HG03565 (cell line): ENCODE results near the gene OR2T34.
"Not testable (repeated sequence)": the region's sequence is repeated elsewhere in the genome, so short reads cannot be mapped to it uniquely, and the experiment has no call there.

Experiments
- ATAC-seq: cut with Tn5 transposase; IDR thresholded peaks from one replicate; pipeline ENCODE4 v1.9.1; 2021; ENCODE audit warnings: mild to moderate bottlenecking, moderate library complexity; ENCODE audit not compliant: unreplicated experiment

OR2T34 gene, protein sequence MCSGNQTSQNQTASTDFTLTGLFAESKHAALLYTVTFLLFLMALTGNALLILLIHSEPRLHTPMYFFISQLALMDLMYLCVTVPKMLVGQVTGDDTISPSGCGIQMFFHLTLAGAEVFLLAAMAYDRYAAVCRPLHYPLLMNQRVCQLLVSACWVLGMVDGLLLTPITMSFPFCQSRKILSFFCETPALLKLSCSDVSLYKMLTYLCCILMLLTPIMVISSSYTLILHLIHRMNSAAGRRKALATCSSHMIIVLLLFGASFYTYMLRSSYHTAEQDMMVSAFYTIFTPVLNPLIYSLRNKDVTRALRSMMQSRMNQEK

DNA sequence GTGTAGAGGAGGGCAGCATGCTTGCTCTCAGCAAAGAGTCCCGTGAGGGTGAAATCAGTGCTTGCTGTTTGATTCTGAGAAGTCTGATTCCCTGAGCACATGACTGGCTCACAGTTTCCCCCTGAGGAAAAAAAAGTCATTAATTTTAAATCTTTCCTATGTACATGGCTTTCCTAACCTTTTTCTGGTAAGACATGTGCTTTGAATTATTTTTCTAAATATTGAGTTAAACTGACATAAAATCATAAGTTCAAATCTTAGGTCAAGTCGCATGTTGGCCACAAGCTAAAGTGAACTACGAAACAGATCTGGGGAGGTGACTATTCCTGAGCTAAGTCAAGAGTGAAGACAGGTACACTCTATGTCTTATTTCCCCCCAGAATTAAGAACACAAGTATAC lies at the start of gene OR2T34:
Gene OR2T34, minus strand, starts transcription at position 101 of the 400 bp plus-strand sequence. Its CDS starts 0 bp downstream, at position 101.
- ATAC-seq, result not testable (repeated sequence)

DNA sequence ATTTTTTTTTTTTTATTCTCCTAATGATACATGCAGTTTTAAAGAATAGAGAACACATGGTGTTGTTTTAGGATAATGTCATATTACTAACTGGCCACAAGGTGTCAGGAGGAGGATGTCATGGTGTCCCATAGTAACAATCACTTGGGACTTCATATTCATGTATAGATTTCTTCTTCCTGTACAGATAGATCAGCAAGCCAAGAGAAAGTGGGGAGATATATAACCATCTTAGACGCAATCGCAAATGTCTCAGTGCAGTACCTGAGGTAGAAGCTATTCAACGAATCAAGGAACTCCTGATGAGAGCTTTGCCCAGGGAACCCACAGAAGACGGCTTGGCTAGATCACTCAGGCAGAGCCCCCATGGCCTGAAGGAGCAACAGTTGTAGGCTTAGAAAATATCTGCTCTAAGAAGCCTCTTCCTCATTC lies 48.0 kb upstream of the OR2T34 start:
- peak; percentile 86 for ATAC-seq

DNA sequence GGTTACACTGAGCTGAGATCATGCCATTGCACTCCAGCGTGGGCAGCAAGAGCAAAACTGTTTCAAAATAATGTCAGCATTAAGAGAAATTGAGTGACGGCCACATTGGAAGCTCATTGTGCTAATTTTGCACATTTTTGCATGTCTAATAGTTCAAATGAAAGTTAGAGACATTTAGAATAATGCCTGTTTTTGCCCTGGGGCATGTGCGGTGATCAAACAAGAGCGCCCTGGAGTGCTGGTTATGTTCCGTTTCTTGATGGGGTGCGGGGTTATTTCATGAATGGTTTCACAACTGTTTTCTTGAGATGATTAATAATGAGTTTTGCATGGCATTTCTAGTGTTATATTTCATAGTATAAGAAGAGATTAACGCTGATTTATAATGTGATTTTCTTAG lies 47.2 kb upstream of the OR2T34 start:
- no peak for ATAC-seq

DNA sequence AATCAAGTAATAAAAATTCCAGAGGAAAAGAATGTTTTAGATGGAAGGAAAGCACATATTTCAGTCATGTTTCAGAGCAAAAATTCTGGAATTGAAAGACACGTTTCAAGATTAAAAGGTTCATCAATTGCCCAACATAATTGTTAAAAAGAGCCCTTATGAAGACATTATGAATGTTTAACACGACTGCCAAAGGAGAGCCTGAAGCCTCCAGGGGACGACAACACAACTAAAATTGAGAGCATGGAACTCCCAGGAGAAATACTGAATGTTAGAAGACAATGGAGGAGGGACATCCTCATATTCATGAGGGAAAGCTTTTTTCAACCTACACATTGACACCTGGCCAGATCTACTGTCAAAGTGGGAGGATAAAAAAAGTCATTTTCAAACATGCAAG lies 44.3 kb upstream of the OR2T34 start:
- no peak for ATAC-seq

DNA sequence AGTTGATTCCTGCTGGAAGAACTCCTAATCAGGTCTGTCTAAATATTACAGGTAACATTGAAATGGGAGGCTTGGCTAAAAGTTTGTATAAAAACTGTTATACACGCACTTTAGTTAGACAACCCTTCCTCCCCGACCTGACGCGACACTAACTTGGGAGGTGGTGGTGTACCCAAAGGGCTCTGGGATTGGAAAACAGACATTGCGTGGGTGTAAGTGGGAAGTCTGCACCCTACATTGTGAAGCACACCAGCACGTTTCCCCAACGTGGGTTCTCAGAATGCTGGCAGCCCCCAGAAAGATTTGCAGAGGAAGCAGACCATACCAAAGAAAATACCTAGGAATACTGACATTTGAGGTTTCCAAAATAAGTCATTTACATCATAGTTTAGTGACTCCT lies 43.6 kb upstream of the OR2T34 start:
- no peak for ATAC-seq

DNA sequence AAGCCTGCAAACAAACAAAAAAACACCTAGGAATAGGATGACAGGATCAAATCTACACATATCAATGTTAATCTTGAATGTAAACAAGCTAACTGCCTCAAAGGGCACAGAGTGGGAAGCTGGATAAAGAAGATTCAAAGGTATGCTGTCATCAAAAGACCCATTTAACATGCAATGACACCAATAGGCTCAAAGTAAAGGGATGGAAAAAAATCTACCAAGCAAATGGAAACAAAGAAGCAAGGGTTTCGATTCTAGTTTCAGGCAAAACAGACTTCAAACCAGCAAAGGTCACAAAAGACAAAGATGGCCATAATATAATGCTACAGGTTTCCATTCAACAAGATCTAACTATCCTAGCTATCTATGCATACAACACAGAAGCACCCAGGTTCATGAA lies 39.2 kb upstream of the OR2T34 start:
- no peak for ATAC-seq

DNA sequence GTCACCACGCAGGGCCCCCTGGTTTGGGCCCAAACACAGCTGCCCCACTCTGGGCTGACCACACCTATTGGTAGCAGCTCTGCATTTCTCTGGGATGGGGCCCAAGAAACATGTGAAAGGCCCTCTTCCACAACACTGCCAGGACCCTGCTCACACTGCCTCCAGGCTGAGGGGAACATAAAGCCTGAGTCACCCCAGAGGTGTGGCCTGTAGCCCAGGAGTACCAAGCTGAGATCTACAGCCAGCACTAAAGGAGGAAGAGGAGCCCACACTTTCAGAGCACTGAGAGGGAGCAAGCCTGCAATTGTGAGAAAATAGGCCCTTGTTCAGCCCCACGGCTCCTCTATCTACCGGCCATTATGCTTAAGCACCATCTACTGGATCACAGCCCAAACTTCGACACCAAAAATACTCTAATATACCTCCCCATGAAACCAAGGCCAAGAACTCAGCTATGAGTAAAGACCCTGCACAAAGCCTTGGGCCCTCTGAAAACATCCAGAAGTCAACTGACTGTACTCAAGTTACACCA lies 37.4 kb upstream of the OR2T34 start:
- ATAC-seq, result no peak

DNA sequence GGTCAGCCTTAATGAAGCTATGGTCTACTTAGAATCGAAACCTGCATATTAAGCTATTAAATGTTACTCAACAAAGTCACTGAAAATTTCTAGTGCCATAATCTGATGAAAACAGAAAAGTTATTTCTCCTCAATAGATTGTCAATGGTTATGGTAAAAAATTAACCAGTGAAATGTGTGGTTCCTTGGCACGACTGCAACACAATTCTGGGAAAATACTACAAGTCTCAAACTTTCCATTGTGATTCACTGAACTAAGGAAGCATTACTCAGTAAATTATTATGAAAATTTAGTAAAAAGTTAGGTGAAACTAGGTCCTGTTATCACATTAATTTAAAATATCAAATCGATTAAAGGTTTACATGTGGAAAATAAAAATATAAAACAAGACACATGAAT lies 35.7 kb upstream of the OR2T34 start:
- no peak for ATAC-seq

DNA sequence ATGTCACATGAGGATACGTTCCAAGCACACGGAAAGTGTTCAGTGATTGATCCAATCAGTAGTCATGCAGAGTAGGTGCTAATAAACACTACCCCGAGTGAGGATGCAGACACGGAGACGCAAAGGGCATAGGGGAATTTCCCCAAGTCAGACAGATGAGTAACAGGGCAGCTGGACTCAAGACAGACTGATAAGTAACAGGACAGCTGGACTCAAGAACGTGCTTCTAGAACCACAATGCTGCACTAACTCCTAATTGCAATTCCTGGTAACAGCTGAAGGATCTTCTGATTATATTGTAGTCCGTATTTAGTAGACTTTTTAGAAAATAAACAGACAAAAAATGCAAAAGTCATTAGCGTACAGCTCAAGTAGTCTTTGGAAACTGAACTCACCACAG lies 24.8 kb upstream of the OR2T34 start:
- no peak for ATAC-seq

DNA sequence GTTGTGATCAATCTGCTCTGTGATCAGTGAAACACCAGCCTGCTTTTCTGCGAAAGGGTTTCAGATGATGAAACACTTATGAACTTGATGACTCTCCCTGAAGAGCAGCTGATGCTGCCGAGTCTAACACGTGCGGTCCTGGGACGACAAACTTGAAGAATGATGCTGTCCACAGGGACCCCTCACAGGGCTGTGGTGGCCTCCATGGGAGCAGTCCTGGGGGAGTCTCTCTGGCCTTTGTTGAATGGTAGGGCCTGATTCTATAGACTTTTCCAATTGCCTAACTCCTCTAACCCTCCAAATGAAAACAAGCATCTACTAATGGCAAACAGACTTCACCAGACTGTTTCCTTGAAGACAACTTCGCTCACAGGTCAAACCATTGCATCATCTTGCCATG lies 23.0 kb upstream of the OR2T34 start, which contains the start of gene OR2T10:
Gene OR2T10, minus strand, starts transcription at position 112 of the 400 bp plus-strand sequence. CDS start 3,932 bp downstream, outside the sequence.
- ATAC-seq, result no peak

DNA sequence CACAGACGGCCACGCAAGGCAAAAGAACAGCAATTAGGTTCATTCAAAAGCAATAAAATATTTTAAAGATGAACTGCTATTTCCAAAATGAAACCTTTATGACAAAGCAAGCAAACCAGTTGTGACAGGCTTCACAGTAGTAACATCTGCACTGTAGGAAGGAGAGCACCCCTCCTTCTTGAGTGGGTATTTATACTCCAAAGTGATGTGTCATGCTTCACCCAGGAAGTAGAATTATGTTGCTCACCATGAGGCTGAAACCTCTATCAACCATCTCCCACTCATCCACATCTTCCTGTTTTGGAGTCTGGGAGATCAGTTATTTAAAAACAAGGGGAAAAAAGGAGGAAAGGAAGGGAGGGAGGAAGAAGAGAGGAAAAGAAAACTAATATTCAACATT lies 22.1 kb upstream of the OR2T34 start:
- no peak for ATAC-seq

DNA sequence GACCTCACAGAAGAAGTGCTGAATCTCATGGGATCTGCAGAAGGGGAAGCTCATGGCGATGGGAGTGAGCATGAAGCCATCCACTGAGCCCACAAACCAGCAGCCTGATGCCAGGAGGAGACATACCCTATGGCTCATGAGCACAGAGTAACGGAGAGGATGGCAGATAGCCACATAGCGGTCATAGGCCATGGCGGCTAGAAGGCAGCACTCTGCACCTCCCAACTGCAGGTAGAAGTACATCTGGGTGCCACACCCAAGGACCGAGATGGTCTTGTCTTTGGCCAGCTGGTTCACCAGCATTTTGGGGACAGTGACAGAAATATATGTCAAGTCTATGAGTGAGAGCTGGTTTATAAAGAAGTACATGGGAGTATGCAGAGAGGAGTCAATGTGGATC lies 18.7 kb upstream of the OR2T34 start:
- no peak for ATAC-seq

DNA sequence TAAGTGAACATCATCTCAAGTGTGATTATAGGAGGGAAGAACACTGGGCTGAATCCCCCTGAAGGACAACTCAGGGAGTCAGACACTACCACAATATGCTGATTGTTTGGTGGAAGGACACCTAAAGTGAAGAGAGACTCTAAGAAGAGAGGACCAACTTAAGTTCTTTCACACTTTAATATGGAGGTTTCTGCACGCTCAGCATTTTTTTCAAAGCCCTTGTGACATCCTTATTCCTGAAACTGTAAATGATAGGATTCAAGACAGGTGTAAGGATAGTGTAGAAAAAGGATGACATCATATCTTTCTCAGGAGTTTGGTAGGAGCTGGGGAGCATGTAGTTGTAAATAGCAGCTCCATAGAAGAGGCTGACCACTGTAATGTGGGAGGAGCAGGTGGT lies 18.1 kb upstream of the OR2T34 start:
- ATAC-seq, result no peak

DNA sequence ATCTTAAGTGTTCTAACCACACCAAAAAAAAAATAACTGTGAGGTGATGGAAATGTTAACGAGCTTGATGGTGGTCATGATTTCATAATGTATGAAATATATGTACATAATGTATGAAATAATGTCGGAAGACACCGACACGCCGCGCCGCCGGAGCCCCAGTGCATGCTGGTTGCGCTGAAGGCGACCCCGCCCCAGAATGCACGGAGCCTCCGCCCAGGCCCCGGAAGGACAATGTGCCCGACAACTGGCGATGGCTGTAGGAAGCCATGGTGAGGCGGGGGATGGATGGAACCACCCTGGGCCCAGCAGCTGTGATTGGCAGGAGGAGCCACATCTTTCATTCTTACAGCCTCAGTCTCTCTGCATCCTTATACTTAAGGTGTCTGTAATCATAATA lies 15.5 kb upstream of the OR2T34 start:
- no peak for ATAC-seq

DNA sequence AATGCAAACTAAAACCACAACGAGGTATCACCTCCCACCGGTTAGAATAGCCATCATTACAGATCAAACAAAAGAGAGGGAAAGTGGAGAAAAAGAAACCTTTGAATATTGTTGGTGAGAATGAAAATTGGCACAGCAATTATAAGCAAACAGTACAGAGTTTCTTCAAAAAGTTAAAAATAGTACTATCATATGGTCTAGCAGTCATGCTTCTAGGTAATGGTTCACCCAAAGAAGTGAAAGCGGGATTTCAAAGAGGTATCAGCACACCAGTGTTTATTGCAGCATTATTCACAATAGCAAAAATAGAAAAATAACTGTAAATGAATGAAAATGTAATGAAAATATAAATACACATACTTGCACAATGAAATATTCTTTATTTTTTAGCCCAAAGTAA lies 14.8 kb upstream of the OR2T34 start:
- ATAC-seq, result no peak

DNA sequence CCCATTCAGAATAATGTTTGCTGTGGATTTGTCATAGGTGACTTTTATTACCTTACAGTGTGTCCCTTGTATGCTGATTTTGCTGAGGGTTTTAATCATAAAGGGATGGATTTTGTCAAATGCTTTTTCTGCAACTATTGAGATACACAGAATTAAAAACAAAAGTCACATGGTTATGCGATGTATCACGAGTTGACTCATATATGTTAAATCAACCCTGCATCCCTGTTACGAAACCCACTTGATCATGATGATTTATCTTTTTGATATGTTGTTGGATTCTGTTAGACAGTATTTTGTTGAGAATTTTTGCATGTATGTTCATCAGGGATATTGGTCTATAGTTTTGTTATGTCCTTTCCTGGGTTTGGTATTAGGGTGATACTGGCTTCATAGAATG lies 10.7 kb upstream of the OR2T34 start:
- ATAC-seq, result no peak

DNA sequence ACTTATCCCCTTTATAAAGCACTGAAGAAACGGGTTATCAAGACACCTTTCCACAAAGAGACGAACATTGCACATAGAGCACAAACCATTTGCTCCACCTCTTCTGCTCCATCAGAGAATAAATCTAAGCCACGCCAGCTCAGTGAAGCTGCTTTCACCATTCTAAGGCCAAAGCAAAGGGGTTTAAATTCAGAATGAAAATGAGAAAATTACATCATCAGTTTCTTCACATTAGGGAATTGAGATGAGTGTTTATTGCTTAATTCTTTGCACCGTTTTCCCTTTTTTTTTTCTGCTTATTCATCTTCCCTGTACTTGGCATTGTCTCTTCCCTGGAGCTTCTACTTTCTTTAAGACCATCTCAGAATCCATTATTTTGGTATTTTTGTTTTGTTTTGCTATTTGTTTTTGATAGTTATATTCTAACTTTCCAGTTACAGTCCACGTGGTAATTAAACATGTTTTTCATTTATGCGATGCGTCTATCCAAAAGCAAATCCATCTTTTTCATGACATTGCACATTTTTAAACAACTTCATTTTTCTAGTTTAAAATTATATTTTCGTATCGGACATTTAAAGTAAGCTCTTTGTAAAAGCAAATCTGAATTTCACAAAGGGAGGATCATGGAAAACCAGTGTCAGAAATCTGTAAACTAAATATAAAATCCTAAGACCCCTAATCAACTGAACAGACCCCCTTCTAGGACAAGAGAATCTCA lies 1.9 kb upstream of the OR2T34 start:
- ATAC-seq, result no peak

DNA sequence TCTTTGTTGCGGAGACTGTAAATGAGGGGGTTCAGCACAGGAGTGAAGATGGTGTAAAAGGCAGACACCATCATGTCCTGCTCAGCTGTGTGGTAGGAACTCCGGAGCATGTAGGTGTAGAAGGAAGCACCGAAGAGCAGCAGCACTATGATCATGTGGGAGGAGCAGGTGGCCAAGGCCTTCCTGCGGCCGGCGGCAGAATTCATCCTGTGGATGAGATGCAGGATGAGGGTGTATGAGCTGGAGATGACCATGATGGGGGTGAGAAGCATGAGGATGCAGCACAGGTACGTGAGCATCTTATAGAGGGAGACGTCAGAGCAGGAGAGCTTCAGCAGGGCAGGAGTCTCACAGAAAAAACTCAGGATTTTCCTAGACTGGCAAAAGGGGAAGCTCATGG lies 701 bp downstream of the OR2T34 start:
- ATAC-seq, result not testable (repeated sequence)

DNA sequence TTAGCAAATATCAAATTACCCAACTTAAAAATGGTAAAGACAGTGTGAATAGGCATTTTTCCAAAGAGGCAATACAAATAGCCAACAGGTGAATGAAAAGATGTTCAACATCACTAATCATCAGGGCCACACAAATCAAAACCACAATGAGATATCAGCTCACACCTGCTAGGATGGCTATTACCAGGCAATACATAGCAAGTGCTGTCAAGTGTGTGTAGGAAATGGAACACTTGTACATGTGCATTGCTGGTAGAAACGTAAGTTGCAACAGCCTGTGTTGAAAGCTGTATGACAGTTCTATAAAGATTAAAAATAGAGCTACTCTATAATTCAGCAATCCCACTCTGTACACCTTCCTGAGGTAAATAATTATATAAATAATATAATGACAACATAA lies 2.5 kb downstream of the OR2T34 start:
- not testable (repeated sequence) for ATAC-seq

DNA sequence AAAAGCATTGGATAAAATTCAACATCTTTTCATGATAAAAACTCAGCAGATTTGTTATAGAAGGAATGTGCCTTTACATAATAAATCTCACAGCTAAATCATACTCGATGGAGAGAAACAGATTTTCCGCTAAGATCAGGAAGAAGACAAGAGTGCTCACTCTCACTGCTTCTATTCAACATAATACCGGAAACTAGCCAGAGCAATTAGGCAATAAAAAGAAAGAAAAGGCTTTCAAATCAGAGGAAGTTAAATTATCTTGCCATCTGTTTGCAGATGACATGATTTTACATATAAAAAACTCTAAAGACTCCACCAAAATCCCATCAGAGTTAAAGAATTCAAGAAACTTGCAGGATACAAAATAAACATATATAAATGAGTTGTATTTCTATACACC lies 3.7 kb downstream of the OR2T34 start:
- not testable (repeated sequence) for ATAC-seq

DNA sequence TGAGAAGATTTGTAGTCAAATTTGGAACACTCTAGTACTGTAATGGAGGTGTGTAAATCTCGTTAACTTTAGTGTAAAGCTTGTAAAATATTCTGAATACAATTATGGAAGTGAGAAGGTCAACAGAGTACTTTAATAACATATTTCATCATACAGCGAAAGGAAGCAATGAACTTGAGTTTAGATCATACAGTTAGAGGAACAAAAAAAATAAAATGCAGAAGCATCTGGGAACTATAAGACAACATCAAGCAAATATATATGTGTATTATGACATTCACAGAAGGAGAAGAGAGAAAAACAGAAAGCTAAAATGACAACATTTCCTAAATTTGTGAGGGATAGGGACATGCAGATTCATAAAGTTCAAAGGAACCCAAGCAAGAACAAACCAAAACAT lies 5.5 kb downstream of the OR2T34 start:
- ATAC-seq, result not testable (repeated sequence)
